DOHH2 (cell line): ENCODE measurements around the gene FNDC3B.

ENCODE experiments used
- H3F3A ChIP-seq: fragments of 200-600 bp; sonication (generic), shearing (Covaris generic); 2 replicates; pipeline ENCODE4 v1.6.0; 2016; ENCODE audit warnings: antibody characterized with exemption, mild to moderate bottlenecking; ENCODE audit not compliant: control insufficient read depth, insufficient read depth
- H3K27ac ChIP-seq: fragments of 200-600 bp; sonication (generic); 2 replicates; pipeline ENCODE4 v1.5.1; 2014; ENCODE audit warnings: low read depth, mild to moderate bottlenecking, low read length, moderate library complexity
- H3K27me3 ChIP-seq: fragments of 200-600 bp; sonication (generic); 2 replicates; pipeline ENCODE4 v1.6.1; 2014; ENCODE audit warnings: mild to moderate bottlenecking, low read length, mixed read lengths; ENCODE audit not compliant: control insufficient read depth
- H3K36me3 ChIP-seq: fragments of 200-600 bp; sonication (generic); 2 replicates; pipeline ENCODE4 v1.6.1; 2014; ENCODE audit warnings: mild to moderate bottlenecking, low read length, moderate library complexity, mixed read lengths; ENCODE audit not compliant: control insufficient read depth
- H3K4me1 ChIP-seq: fragments of 200-600 bp; sonication (generic); 2 replicates; pipeline ENCODE4 v1.6.1; 2014; ENCODE audit warnings: mild to moderate bottlenecking, low read length, mixed read lengths; ENCODE audit not compliant: control insufficient read depth
- H3K4me2 ChIP-seq: fragments of 200-600 bp; sonication (generic); 2 replicates; pipeline ENCODE4 v1.6.0; 2014; ENCODE audit warnings: mild to moderate bottlenecking, low read length, moderate library complexity
- H3K4me3 ChIP-seq: fragments of 200-600 bp; sonication (generic); 2 replicates; pipeline ENCODE4 v1.5.1; 2014; ENCODE audit warnings: mild to moderate bottlenecking, low read length, mixed read lengths
- H3K79me2 ChIP-seq: fragments of 200-600 bp; sonication (generic); 2 replicates; pipeline ENCODE4 v1.6.1; 2014; ENCODE audit warnings: mild to moderate bottlenecking, low read length, mixed read lengths; ENCODE audit not compliant: control insufficient read depth
- H3K9me2 ChIP-seq: fragments of 200-600 bp; sonication (generic); replicated peaks from 2 replicates; pipeline ENCODE4 v1.6.1; 2014; ENCODE audit warnings: mild to moderate bottlenecking, low read length, mixed read lengths; ENCODE audit not compliant: control insufficient read depth
- H3K9me3 ChIP-seq: fragments of 200-600 bp; sonication (generic); 2 replicates; pipeline ENCODE4 v1.6.1; 2014; ENCODE audit warnings: antibody characterized with exemption, low read length, mixed read lengths; ENCODE audit not compliant: control insufficient read depth, insufficient read depth
- H4K20me1 ChIP-seq: fragments of 200-600 bp; sonication (generic); 2 replicates; pipeline ENCODE4 v1.6.0; 2014; ENCODE audit warnings: low read depth, mild to moderate bottlenecking, antibody characterized with exemption, low read length, moderate library complexity; ENCODE audit not compliant: control insufficient read depth, insufficient read depth
- CTCF ChIP-seq: fragments of 200-600 bp; sonication (generic); IDR thresholded peaks from one replicate; pipeline ENCODE4 v1.5.1; 2014; ENCODE audit warnings: antibody characterized with exemption, mild to moderate bottlenecking, low read depth, low read length; ENCODE audit not compliant: poor library complexity, severe bottlenecking
- EZH2phosphoT487 ChIP-seq: fragments of 200-600 bp; sonication (generic); IDR thresholded peaks from 2 replicates; pipeline ENCODE4 v1.6.1; 2017; ENCODE audit warnings: borderline replicate concordance, mild to moderate bottlenecking, antibody characterized with exemption, low read length, moderate library complexity, mixed read lengths

FNDC3B gene

GRCh38 chr3:172271386-172271976, 232.1 kb downstream of the FNDC3B start:
- no peaks in the 10 kb centered on the region for H3K79me2 ChIP-seq
- no peaks in the 10 kb centered on the region for H3K27me3 ChIP-seq
- TF ChIP-seq EZH2phosphoT487 (no peak), CTCF (no peak)
- no peak overlapping the region for H3K27ac ChIP-seq
- no peaks in the 10 kb centered on the region for H4K20me1 ChIP-seq
- H3K4me3 ChIP-seq, result no peak overlapping the region
- no peaks in the 10 kb centered on the region for H3F3A ChIP-seq
- no peaks in the 10 kb centered on the region for H3K36me3 ChIP-seq
- H3K9me2 ChIP-seq, result no peaks in the 10 kb centered on the region
- no peaks in the 10 kb centered on the region for H3K9me3 ChIP-seq
- H3K4me2 ChIP-seq, result no peak overlapping the region
- 0 out of 2 replicates have a peak, but pooled peaks cover 5% of the 10 kb centered on the region for H3K4me1 ChIP-seq

- no peaks in the 10 kb centered on the region for H3K27me3 ChIP-seq
Observed at GRCh38 chr3:172272698-172273097, 233.3 kb downstream of the FNDC3B start.

GRCh38 chr3:172273378-172273777, 234.0 kb downstream of the FNDC3B start:
- no peaks in the 10 kb centered on the region for H3K79me2 ChIP-seq
- no peak overlapping the region for H3K4me3 ChIP-seq
- H3K4me1 ChIP-seq, result 0 out of 2 replicates have a peak, but pooled peaks cover 5% of the 10 kb centered on the region
- TF ChIP-seq CTCF (no peak), EZH2phosphoT487 (no peak)
- H3K4me2 ChIP-seq, result no peak overlapping the region
- H3K9me3 ChIP-seq, result no peaks in the 10 kb centered on the region
- H4K20me1 ChIP-seq, result no peaks in the 10 kb centered on the region
- H3F3A ChIP-seq, result no peaks in the 10 kb centered on the region
- H3K9me2 ChIP-seq, result no peaks in the 10 kb centered on the region
- no peak overlapping the region for H3K27ac ChIP-seq
- H3K27me3 ChIP-seq, result no peaks in the 10 kb centered on the region
- H3K36me3 ChIP-seq, result no peaks in the 10 kb centered on the region

More at GRCh38 chr3:172272698-172273097, 233.3 kb downstream of the FNDC3B start:
- no peaks in the 10 kb centered on the region for H4K20me1 ChIP-seq
- no peak overlapping the region for H3K4me2 ChIP-seq
- H3K79me2 ChIP-seq, result no peaks in the 10 kb centered on the region
- H3K9me3 ChIP-seq, result no peaks in the 10 kb centered on the region
- no peak overlapping the region for H3K27ac ChIP-seq
- H3F3A ChIP-seq, result no peaks in the 10 kb centered on the region
- H3K9me2 ChIP-seq, result no peaks in the 10 kb centered on the region
- H3K4me3 ChIP-seq, result no peak overlapping the region
- 0 out of 2 replicates have a peak, but pooled peaks cover 5% of the 10 kb centered on the region for H3K4me1 ChIP-seq
- no peaks in the 10 kb centered on the region for H3K36me3 ChIP-seq
- TF ChIP-seq CTCF (no peak), EZH2phosphoT487 (no peak)
